Ishikawa (cell line): ENCODE data around the gene ATRNL1.

Source experiments
- CREB1 ChIP-seq: IDR thresholded peaks from 2 replicates; pipeline ENCODE4 v1.6.1; 2012; ENCODE audit warnings: low read depth
- EGR1 ChIP-seq: IDR thresholded peaks from 2 replicates; pipeline ENCODE4 v1.6.1; 2012
- EP300 ChIP-seq: IDR thresholded peaks from 2 replicates; pipeline ENCODE4 v1.6.1; 2012; ENCODE audit warnings: borderline replicate concordance
- MAX ChIP-seq: IDR thresholded peaks from 2 replicates; pipeline ENCODE4 v1.6.1; 2012
- NFIC ChIP-seq: IDR thresholded peaks from 2 replicates; pipeline ENCODE4 v1.6.1; 2012
- RAD21 ChIP-seq: IDR thresholded peaks from 2 replicates; pipeline ENCODE4 v1.6.1; 2012; ENCODE audit warnings: low read depth
- REST ChIP-seq: IDR thresholded peaks from 2 replicates; pipeline ENCODE4 v1.6.1; 2012; ENCODE audit warnings: low read depth, mild to moderate bottlenecking
- TAF1 ChIP-seq: IDR thresholded peaks from 2 replicates; pipeline ENCODE4 v1.6.1; 2012; ENCODE audit warnings: low read depth, mild to moderate bottlenecking
- TCF12 ChIP-seq: IDR thresholded peaks from 2 replicates; pipeline ENCODE4 v1.6.1; 2012; ENCODE audit warnings: low read depth
- ZBTB7A ChIP-seq: IDR thresholded peaks from 2 replicates; pipeline ENCODE4 v1.6.1; 2012; ENCODE audit warnings: low read depth

GRCh38 chr10:115936926-115937767 lies 844.0 kb downstream of the ATRNL1 start:
- TF ChIP-seq TCF12 (no peak), CREB1 (no peak), MAX (no peak), NFIC (no peak), ZBTB7A (no peak), EGR1 (no peak), RAD21 (no peak), EP300 (no peak), REST (no peak), TAF1 (no peak)
